ENCODE measurements around the gene CEMIP.

DNA sequence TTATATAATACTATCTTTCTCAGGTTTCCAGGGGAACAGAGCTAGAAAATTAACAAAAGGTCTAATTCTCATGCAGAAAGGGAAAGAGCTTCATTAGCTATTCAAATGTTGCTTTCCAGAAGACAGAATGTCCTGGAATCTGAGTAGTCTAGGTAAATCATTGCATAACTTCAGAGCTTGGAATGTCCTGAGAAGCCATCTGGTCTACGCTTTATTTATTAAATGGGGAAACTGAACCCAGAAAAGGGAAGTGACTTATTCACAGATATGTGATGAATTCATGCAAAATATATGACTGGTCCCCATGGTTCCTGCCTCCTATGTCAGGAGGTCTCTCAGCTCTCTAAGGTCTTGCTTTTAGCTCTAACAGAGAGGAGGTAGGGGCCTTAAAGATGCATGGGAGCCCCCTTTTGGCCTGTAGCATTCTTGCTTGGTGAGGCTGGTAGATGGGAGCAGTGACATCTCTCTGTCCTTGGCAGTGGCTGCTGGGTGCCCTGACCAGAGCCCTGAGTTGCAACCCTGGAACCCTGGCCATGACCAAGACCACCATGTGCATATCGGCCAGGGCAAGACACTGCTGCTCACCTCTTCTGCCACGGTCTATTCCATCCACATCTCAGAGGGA is 99.2 kb downstream of the CEMIP start:
- TF ChIP-seq POLR2A (IDR thresholded peaks at IDR 0.05): no peak
- TF ChIP-seq, protein P1, sequence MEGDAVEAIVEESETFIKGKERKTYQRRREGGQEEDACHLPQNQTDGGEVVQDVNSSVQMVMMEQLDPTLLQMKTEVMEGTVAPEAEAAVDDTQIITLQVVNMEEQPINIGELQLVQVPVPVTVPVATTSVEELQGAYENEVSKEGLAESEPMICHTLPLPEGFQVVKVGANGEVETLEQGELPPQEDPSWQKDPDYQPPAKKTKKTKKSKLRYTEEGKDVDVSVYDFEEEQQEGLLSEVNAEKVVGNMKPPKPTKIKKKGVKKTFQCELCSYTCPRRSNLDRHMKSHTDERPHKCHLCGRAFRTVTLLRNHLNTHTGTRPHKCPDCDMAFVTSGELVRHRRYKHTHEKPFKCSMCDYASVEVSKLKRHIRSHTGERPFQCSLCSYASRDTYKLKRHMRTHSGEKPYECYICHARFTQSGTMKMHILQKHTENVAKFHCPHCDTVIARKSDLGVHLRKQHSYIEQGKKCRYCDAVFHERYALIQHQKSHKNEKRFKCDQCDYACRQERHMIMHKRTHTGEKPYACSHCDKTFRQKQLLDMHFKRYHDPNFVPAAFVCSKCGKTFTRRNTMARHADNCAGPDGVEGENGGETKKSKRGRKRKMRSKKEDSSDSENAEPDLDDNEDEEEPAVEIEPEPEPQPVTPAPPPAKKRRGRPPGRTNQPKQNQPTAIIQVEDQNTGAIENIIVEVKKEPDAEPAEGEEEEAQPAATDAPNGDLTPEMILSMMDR (IDR thresholded peaks at IDR 0.05): no peak
